H1 (cell line): ENCODE results near the gene OR8H2. TPM values are rescaled to one million over a fixed set of nuclear protein-coding genes. Genes with fewer than 3 reads are reported as not detected.

Source experiments
- CTCF ChIA-PET: fragments of 300-600 bp; sonication (Branson Sonifier 250); formaldehyde crosslinking; loops from one replicate; lab custom pipeline; 2021; ENCODE audit not compliant: partially characterized antibody; lab: Charles Lee
- POLR2A ChIA-PET: fragments of 300-600 bp; sonication (Branson Sonifier 250); formaldehyde crosslinking; loops from one replicate; lab custom pipeline; 2021; ENCODE audit warnings: inconsistent platforms; ENCODE audit not compliant: partially characterized antibody; lab: Charles Lee
- DNase-seq, 2 experiments: peaks; one replicate each; pipeline versions ENCODE4 v3.0.0 to v3.0.0-alpha.2; 2010 to 2022; ENCODE audit warnings: low spot score in 2 of 2, low read depth in 1 of 2, mixed read lengths in 1 of 2
- FAIRE-seq: peaks from 2 replicates; lab custom pipeline; 2011; peaks lifted over from hg19 to GRCh38; lab: Jason Lieb, UNC
- H2AFZ ChIP-seq: 2 replicates; pipeline ENCODE4 v1.8.1; 2012; ENCODE audit warnings: low read length, inconsistent platforms
- H2AK5ac ChIP-seq: 2 replicates; pipeline ENCODE4 v1.6.1; 2013; ENCODE audit warnings: low read depth, low read length
- H2BK120ac ChIP-seq: replicated peaks from 2 replicates; pipeline ENCODE3; 2013; ENCODE audit warnings: low read depth, low read length, inconsistent platforms
- H2BK12ac ChIP-seq: 2 replicates; pipeline ENCODE4 v1.6.1; 2013; ENCODE audit warnings: low read depth, low read length
- H2BK15ac ChIP-seq: 2 replicates; pipeline ENCODE4 v1.6.1; 2013; ENCODE audit warnings: low read length
- H2BK20ac ChIP-seq: 2 replicates; pipeline ENCODE4 v1.6.1; 2013; ENCODE audit warnings: low read length
- H2BK5ac ChIP-seq: 2 replicates; pipeline ENCODE4 v1.6.1; 2013; ENCODE audit warnings: low read depth, low read length
- H3K14ac ChIP-seq: 2 replicates; pipeline ENCODE4 v1.6.1; 2013; ENCODE audit warnings: inconsistent platforms; ENCODE audit not compliant: insufficient read length
- H3K18ac ChIP-seq: 2 replicates; pipeline ENCODE4 v1.6.1; 2013; ENCODE audit warnings: low read length; ENCODE audit errors: extremely low read depth
- H3K23ac ChIP-seq: 2 replicates; pipeline ENCODE4 v1.6.1; 2013; ENCODE audit warnings: inconsistent platforms; ENCODE audit not compliant: insufficient read length
- H3K23me2 ChIP-seq: 2 replicates; pipeline ENCODE4 v1.6.1; 2013; ENCODE audit warnings: low read depth, low read length
- H3K27ac ChIP-seq: 2 replicates; pipeline ENCODE4 v1.6.1; 2011; ENCODE audit warnings: low read depth, low read length, inconsistent platforms
- H3K27me3 ChIP-seq, 4 experiments: replicated peaks in 1 of 4; 1 replicate in 1 of 4; 2 replicates in 3 of 4; pipeline versions ENCODE4 v1.6.1 to v1.8.1; 2011 to 2013; ENCODE audit warnings: low read length in 3 of 4, mild to moderate bottlenecking in 3 of 4, inconsistent platforms in 2 of 4, mixed read lengths in 2 of 4, moderate library complexity in 1 of 4; ENCODE audit not compliant: control insufficient read depth in 3 of 4, insufficient read depth in 3 of 4; ENCODE audit errors: extremely low read depth in 1 of 4
- H3K36me3 ChIP-seq, 4 experiments: 2 replicates each; pipeline versions ENCODE4 v1.6.1 to v1.8.1; 2011 to 2013; ENCODE audit warnings: mild to moderate bottlenecking in 4 of 4, low read length in 3 of 4, moderate library complexity in 2 of 4, control low read depth in 1 of 4, inconsistent platforms in 1 of 4; ENCODE audit not compliant: insufficient read depth in 4 of 4, control insufficient read depth in 2 of 4
- H3K4ac ChIP-seq: replicated peaks from 2 replicates; pipeline ENCODE3; 2013; ENCODE audit warnings: low read length, low read depth, mixed read lengths, inconsistent platforms; ENCODE audit not compliant: insufficient read length
- H3K4me1 ChIP-seq, 4 experiments: replicated peaks in 1 of 4; 1 replicate in 1 of 4; 2 replicates in 3 of 4; pipeline versions ENCODE4 v1.6.1 to v1.8.1; 2011 to 2013; ENCODE audit warnings: low read length in 3 of 4, inconsistent platforms in 2 of 4, mixed read lengths in 1 of 4; ENCODE audit not compliant: insufficient read depth in 4 of 4, control insufficient read depth in 3 of 4
- H3K4me2 ChIP-seq, 2 experiments: 2 replicates each; pipeline versions ENCODE4 v1.6.1 to v1.8.1; 2011 to 2013; ENCODE audit warnings: low read depth in 2 of 2, low read length in 2 of 2, control low read depth in 1 of 2, inconsistent platforms in 1 of 2, mild to moderate bottlenecking in 1 of 2; ENCODE audit not compliant: insufficient read depth in 1 of 2
- H3K4me3 ChIP-seq, 4 experiments: fragments of 200-600, 300-600 bp in 1 of 4; sonication (generic), shearing (Covaris generic), sonication (Bioruptor Twin) in 1 of 4; 2 replicates each; pipeline versions ENCODE4 v1.5.1 to v1.8.1; 2011 to 2016; ENCODE audit warnings: low read length in 4 of 4, low read depth in 3 of 4, control low read depth in 2 of 4, inconsistent platforms in 2 of 4, mild to moderate bottlenecking in 2 of 4, mixed read lengths in 1 of 4, moderate library complexity in 1 of 4; ENCODE audit not compliant: insufficient read depth in 2 of 4; ENCODE audit errors: extremely low read depth in 1 of 4
- H3K56ac ChIP-seq: replicated peaks from 2 replicates; pipeline ENCODE3; 2013; ENCODE audit warnings: low read depth, mild to moderate bottlenecking, mixed read lengths, low read length, inconsistent platforms; ENCODE audit not compliant: insufficient read length
- H3K79me1 ChIP-seq: 2 replicates; pipeline ENCODE4 v1.6.1; 2013; ENCODE audit warnings: low read depth, low read length, control low read depth
- H3K79me2 ChIP-seq, 2 experiments: 2 replicates each; pipeline versions ENCODE4 v1.6.1 to v1.8.1; 2012 to 2013; ENCODE audit warnings: low read length in 2 of 2, mild to moderate bottlenecking in 2 of 2, inconsistent platforms in 1 of 2; ENCODE audit not compliant: insufficient read depth in 2 of 2, control insufficient read depth in 1 of 2
- H3K9ac ChIP-seq, 4 experiments: replicated peaks in 1 of 4; 1 replicate in 1 of 4; 2 replicates in 3 of 4; pipeline versions ENCODE4 v1.6.1 to v1.8.1; 2011 to 2013; ENCODE audit warnings: low read depth in 3 of 4, low read length in 3 of 4, control low read depth in 2 of 4, mild to moderate bottlenecking in 2 of 4, moderate library complexity in 2 of 4, inconsistent platforms in 1 of 4; ENCODE audit errors: extremely low read depth in 1 of 4
- H3K9me3 ChIP-seq, 2 experiments: 2 replicates each; pipeline versions ENCODE4 v1.6.1 to v1.8.1; 2012 to 2013; ENCODE audit warnings: mild to moderate bottlenecking in 2 of 2, moderate library complexity in 2 of 2, control low read depth in 1 of 2, inconsistent platforms in 1 of 2, low read depth in 1 of 2, low read length in 1 of 2, mixed read lengths in 1 of 2; ENCODE audit not compliant: insufficient read depth in 2 of 2
- H4K20me1 ChIP-seq, 2 experiments: replicated peaks in 1 of 2; 2 replicates each; pipeline versions ENCODE3 to v1.8.1; 2011 to 2013; ENCODE audit warnings: inconsistent platforms in 2 of 2, low read length in 2 of 2, mild to moderate bottlenecking in 1 of 2; ENCODE audit not compliant: insufficient read depth in 2 of 2, control insufficient read depth in 1 of 2
- H4K5ac ChIP-seq: 2 replicates; pipeline ENCODE4 v1.6.1; 2013; ENCODE audit warnings: low read length, low read depth, mixed read lengths, inconsistent platforms; ENCODE audit not compliant: insufficient read length
- H4K8ac ChIP-seq: 2 replicates; pipeline ENCODE4 v1.8.0; 2013; ENCODE audit warnings: mild to moderate bottlenecking, moderate library complexity, low read length, inconsistent platforms; ENCODE audit not compliant: insufficient read depth; ENCODE audit errors: extremely low read depth
- H4K91ac ChIP-seq: replicated peaks from 2 replicates; pipeline ENCODE3; 2013; ENCODE audit warnings: low read length, mixed read lengths, inconsistent platforms; ENCODE audit not compliant: insufficient read length
- RAD21 ChIP-seq, 2 experiments: IDR thresholded peaks in 1 of 2; conservative IDR thresholded peaks in 1 of 2; 2 replicates each; pipeline ENCODE4 v1.6.1; 2011; ENCODE audit warnings: low read depth in 2 of 2, low read length in 2 of 2, improper control_type of control experiment in 1 of 2, inconsistent platforms in 1 of 2, mild to moderate bottlenecking in 1 of 2, moderate library complexity in 1 of 2
- SIRT6 ChIP-seq: IDR thresholded peaks from one replicate; pipeline ENCODE4 v1.7.1; 2012; ENCODE audit warnings: low read length, inconsistent platforms
- USF2 ChIP-seq: IDR thresholded peaks from 2 replicates; pipeline ENCODE4 v1.6.1; 2011; ENCODE audit warnings: low read length, improper control_type of control experiment
- WGBS, 2 experiments: shearing (Covaris generic) in 1 of 2; methylation state at CpG; one replicate each; pipeline versions ENCODE4 v1.1.6 to v1.1.7; 2013 to 2015; ENCODE audit warnings: low lambda C conversion rate in 2 of 2, mixed read lengths in 2 of 2, inconsistent platforms in 1 of 2, low coverage in 1 of 2, missing lambda C conversion rate in 1 of 2; ENCODE audit not compliant: insufficient replicate concordance in 2 of 2, insufficient coverage in 1 of 2, insufficient read length in 1 of 2; ENCODE audit errors: extremely low coverage in 1 of 2, missing lambda C conversion rate in 1 of 2; 5-methylcytosine and 5-hydroxymethylcytosine counted together
- polyA plus RNA-seq, 7 experiments: library from polyadenylated mRNA; depleted of rRNA in 3 of 7; stranded (reverse) in 5 of 7; unstranded in 2 of 7; fragments of >200 nt in 5 of 7; fragments of 200-250 nt in 2 of 7; gene quantifications; 1 replicate in 5 of 7; 2 replicates in 1 of 7; 4 replicates in 1 of 7; pipeline versions ENCODE4 v1.2.1 to v1.2.3, GENCODE V29; 2011 to 2013; ENCODE audit warnings: missing spikeins in 2 of 7, mixed read lengths in 2 of 7
- total RNA-seq: library from RNA; stranded (reverse); fragmentation: NEBNext Ultra II Directional; extraction: Animal tissue kit (Norgen Biotek cat#: 25700); gene quantifications from 2 replicates; pipeline ENCODE4 v1.2.1, GENCODE V29; 2021

Gene OR8H2
- total and polyA plus RNA-seq, 2 of the 8 experiments (the other 6 are each of a cell fraction or from before 2014, with no cell fraction given), result not detected

GRCh38 chr11:56089697-56090096, 13.8 kb upstream of the OR8H2 start:
- Histone ChIP-seq H3K27me3 (no peaks in the 10 kb centered on the region), H2BK20ac (no peak overlapping the region), H3K9ac (no peak overlapping the region), H3K14ac (no peak overlapping the region), H2BK120ac (no peak overlapping the region), H2BK12ac (no peak overlapping the region), H3K23me2 (no peaks in the 10 kb centered on the region), H3K79me2 (no peaks in the 10 kb centered on the region), H3K23ac (no peak overlapping the region), H3K4me1 (no peaks in the 10 kb centered on the region), H3K4ac (no peak overlapping the region), H3K27ac (no peak overlapping the region), H4K5ac (no peak overlapping the region), H2BK15ac (no peak overlapping the region), H3K36me3 (no peaks in the 10 kb centered on the region), H3K4me3 (no peak overlapping the region), H3K79me1 (no peaks in the 10 kb centered on the region), H3K56ac (no peak overlapping the region), H4K20me1 (no peaks in the 10 kb centered on the region), H2AK5ac (no peak overlapping the region), H2BK5ac (no peak overlapping the region), H3K18ac (no peak overlapping the region), H3K4me2 (no peak overlapping the region), H3K9me3 (no peaks in the 10 kb centered on the region), H4K91ac (no peak overlapping the region), H4K8ac (no peak overlapping the region), H2AFZ (no peak overlapping the region)
- ChIA-PET POLR2A (no interaction called here), CTCF (interaction anchor here (0.6 to 0.8 kb wide), 2 partner anchors 23 to 140 kb away, joined by 3 read pairs; no protein-coding TSS in a partner anchor)
- FAIRE-seq, result no peak
- TF ChIP-seq RAD21 (IDR thresholded peaks at IDR 0.05 in 1 of 2, conservative IDR thresholded peaks at IDR 0.05 in 1 of 2; ENCODE audit: low read depth in 2 of 2, low read length in 2 of 2) (peak; percentile 42 to 56), USF2 (no peak), SIRT6 (no peak)
- no peak for DNase-seq
- 64% methylated on average over 3 of the region's 3 CpGs; no CpG with 5 or more reads in 1 of the 2 experiments for WGBS, 2 experiments
